HUES6 (cell line): Measurements from ENCODE around the gene RASAL3.

Source experiments
- H3K27ac ChIP-seq: 2 replicates; pipeline ENCODE4 v1.7.0; 2013; ENCODE audit warnings: low read depth, mild to moderate bottlenecking, low read length, inconsistent platforms
- H3K27me3 ChIP-seq: 2 replicates; pipeline ENCODE4 v1.6.1; 2013; ENCODE audit warnings: low read length; ENCODE audit not compliant: control insufficient read depth, insufficient read depth
- H3K36me3 ChIP-seq: 2 replicates; pipeline ENCODE4 v1.6.1; 2013; ENCODE audit warnings: low read length; ENCODE audit not compliant: control insufficient read depth, insufficient read depth
- H3K4me1 ChIP-seq: 2 replicates; pipeline ENCODE4 v1.6.1; 2013; ENCODE audit warnings: low read length; ENCODE audit not compliant: control insufficient read depth, insufficient read depth
- H3K4me3 ChIP-seq: 2 replicates; pipeline ENCODE4 v1.5.1; 2013; ENCODE audit warnings: low read depth, low read length
- H3K9ac ChIP-seq: one replicate; pipeline ENCODE4 v1.6.1; 2013; ENCODE audit warnings: mild to moderate bottlenecking, low read length
- H3K9me3 ChIP-seq: 2 replicates; pipeline ENCODE4 v1.6.1; 2013; ENCODE audit warnings: low read depth, low read length; ENCODE audit not compliant: control insufficient read depth, insufficient read depth

The RASAL3 gene

GRCh38 chr19:15404097-15404779 lies 60.1 kb downstream of the RASAL3 start:
- H3K4me3 ChIP-seq: no peak overlapping the region
- H3K4me1 ChIP-seq: no peaks in the 10 kb centered on the region
- H3K9me3 ChIP-seq: no peaks in the 10 kb centered on the region
- no peak overlapping the region for H3K27ac ChIP-seq
- peaks cover 72% of the 10 kb centered on the region for H3K36me3 ChIP-seq
- H3K9ac ChIP-seq: no peak overlapping the region
- H3K27me3 ChIP-seq: no peaks in the 10 kb centered on the region

DNA sequence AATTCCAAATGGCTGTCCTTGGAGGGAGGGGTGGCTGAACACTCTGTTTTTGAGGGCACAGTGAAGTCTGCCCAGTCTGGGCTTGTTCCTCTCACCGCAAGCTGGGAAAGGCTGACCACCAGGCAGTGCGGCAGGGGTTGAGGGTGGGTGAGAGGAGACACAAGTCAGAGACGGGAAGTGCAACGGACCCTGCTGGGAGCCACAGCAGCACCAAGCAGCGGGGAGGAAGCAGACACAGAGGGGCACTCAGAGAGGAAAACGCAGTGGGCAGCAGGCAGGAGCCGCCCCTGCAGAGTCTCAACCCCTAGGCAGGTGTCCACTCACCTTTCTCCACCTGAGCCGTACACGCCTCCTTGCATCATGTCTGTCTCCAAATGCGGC lies 61.2 kb downstream of the RASAL3 start:
- peaks cover 79% of the 10 kb centered on the region for H3K36me3 ChIP-seq
- H3K27me3 ChIP-seq: no peaks in the 10 kb centered on the region
- no peak overlapping the region for H3K9ac ChIP-seq
- H3K4me1 ChIP-seq: no peaks in the 10 kb centered on the region
- H3K9me3 ChIP-seq: no peaks in the 10 kb centered on the region
- H3K27ac ChIP-seq: no peak overlapping the region
- no peak overlapping the region for H3K4me3 ChIP-seq

- H3K27ac ChIP-seq: no peak overlapping the region
- H3K9me3 ChIP-seq: no peaks in the 10 kb centered on the region
- H3K36me3 ChIP-seq: peaks cover 79% of the 10 kb centered on the region
- no peak overlapping the region for H3K4me3 ChIP-seq
- H3K27me3 ChIP-seq: no peaks in the 10 kb centered on the region
- H3K9ac ChIP-seq: no peak overlapping the region
- no peaks in the 10 kb centered on the region for H3K4me1 ChIP-seq
These were observed 61.8 kb downstream of the RASAL3 start for GRCh38 chr19:15402411-15403150.
